ENCODE data around the gene MRPS18A.

DNA sequence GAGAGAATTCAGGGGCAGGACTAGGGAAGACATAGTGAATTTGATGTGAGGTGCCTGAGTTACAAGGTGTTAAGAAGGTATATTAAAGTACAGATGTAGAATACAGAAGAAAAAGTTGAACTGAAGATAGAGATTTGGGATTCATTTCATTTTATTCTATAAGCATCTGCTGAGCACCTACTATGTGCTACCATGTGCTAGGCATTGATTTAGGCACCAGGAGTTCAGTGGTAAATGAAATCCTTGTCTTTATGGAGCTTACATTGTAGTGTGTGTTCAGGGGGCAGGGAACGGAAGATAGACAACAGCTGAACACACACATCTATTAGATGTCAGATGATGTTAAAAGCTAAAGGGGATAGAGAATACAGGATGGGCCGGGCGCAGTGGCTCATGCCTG is 40.0 kb downstream of the MRPS18A start:
- TF ChIP-seq POLR2AphosphoS5 (IDR thresholded peaks at IDR 0.05) (no peak), EP300 (IDR thresholded peaks at IDR 0.05) (no peak), POLR2A (IDR thresholded peaks at IDR 0.05; ENCODE audit: low read depth) (no peak)
- TF ChIP-seq, protein P1, sequence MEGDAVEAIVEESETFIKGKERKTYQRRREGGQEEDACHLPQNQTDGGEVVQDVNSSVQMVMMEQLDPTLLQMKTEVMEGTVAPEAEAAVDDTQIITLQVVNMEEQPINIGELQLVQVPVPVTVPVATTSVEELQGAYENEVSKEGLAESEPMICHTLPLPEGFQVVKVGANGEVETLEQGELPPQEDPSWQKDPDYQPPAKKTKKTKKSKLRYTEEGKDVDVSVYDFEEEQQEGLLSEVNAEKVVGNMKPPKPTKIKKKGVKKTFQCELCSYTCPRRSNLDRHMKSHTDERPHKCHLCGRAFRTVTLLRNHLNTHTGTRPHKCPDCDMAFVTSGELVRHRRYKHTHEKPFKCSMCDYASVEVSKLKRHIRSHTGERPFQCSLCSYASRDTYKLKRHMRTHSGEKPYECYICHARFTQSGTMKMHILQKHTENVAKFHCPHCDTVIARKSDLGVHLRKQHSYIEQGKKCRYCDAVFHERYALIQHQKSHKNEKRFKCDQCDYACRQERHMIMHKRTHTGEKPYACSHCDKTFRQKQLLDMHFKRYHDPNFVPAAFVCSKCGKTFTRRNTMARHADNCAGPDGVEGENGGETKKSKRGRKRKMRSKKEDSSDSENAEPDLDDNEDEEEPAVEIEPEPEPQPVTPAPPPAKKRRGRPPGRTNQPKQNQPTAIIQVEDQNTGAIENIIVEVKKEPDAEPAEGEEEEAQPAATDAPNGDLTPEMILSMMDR (IDR thresholded peaks at IDR 0.05): no peak
